Measurements from ENCODE around the gene P2RX7.

The P2RX7 gene

GRCh38 chr12:121092034-121092433, 40.6 kb upstream of the P2RX7 start:
- TF ChIP-seq ZNF70 (CRISPR knock-in tag; IDR thresholded peaks at IDR 0.05) (no peak), ZNF8 (CRISPR knock-in tag; IDR thresholded peaks at IDR 0.05) (no peak), ZFP30 (CRISPR knock-in tag; IDR thresholded peaks at IDR 0.05) (no peak), ZNF565 (CRISPR knock-in tag; conservative IDR thresholded peaks at IDR 0.05; ENCODE audit: low read depth) (no peak), ZFP3 (CRISPR knock-in tag; IDR thresholded peaks at IDR 0.05) (no peak), RARB (CRISPR knock-in tag; IDR thresholded peaks at IDR 0.05) (no peak), CREB5 (CRISPR knock-in tag; IDR thresholded peaks at IDR 0.05; ENCODE audit: low read depth) (no peak), ISL1 (CRISPR knock-in tag; IDR thresholded peaks at IDR 0.05) (no peak), OSR1 (CRISPR knock-in tag; IDR thresholded peaks at IDR 0.05) (no peak), BACH2 (CRISPR knock-in tag; IDR thresholded peaks at IDR 0.05; ENCODE audit: borderline replicate concordance) (no peak), CSDC2 (CRISPR knock-in tag; IDR thresholded peaks at IDR 0.05) (no peak), ARNTL (CRISPR knock-in tag; IDR thresholded peaks at IDR 0.05; ENCODE audit: borderline replicate concordance, low read depth) (no peak), ZC3H10 (CRISPR knock-in tag; IDR thresholded peaks at IDR 0.05) (no peak), CSRNP3 (CRISPR knock-in tag; IDR thresholded peaks at IDR 0.05) (no peak), TCF4 (CRISPR knock-in tag; IDR thresholded peaks at IDR 0.05; ENCODE audit: borderline replicate concordance) (no peak), TOX (CRISPR knock-in tag; IDR thresholded peaks at IDR 0.05; ENCODE audit: borderline replicate concordance) (no peak), PPARA (CRISPR knock-in tag; IDR thresholded peaks at IDR 0.05; ENCODE audit: borderline replicate concordance) (no peak), PATZ1 (CRISPR knock-in tag; IDR thresholded peaks at IDR 0.05; ENCODE audit: borderline replicate concordance) (no peak)
- TF ChIP-seq, protein P1, sequence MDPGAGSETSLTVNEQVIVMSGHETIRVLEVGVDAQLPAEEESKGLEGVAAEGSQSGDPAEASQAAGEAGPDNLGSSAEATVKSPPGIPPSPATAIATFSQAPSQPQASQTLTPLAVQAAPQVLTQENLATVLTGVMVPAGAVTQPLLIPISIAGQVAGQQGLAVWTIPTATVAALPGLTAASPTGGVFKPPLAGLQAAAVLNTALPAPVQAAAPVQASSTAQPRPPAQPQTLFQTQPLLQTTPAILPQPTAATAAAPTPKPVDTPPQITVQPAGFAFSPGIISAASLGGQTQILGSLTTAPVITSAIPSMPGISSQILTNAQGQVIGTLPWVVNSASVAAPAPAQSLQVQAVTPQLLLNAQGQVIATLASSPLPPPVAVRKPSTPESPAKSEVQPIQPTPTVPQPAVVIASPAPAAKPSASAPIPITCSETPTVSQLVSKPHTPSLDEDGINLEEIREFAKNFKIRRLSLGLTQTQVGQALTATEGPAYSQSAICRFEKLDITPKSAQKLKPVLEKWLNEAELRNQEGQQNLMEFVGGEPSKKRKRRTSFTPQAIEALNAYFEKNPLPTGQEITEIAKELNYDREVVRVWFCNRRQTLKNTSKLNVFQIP (CRISPR knock-in tag; IDR thresholded peaks at IDR 0.05; ENCODE audit: borderline replicate concordance, low read depth), result no peak
- ATAC-seq, result no peak

- no peak for ATAC-seq
These were observed 39.2 kb upstream of the P2RX7 start for GRCh38 chr12:121093487-121093891.

More at GRCh38 chr12:121093487-121093891, 39.2 kb upstream of the P2RX7 start:
- TF ChIP-seq ISL1 (CRISPR knock-in tag; IDR thresholded peaks at IDR 0.05) (no peak), OSR1 (CRISPR knock-in tag; IDR thresholded peaks at IDR 0.05) (no peak), CSDC2 (CRISPR knock-in tag; IDR thresholded peaks at IDR 0.05) (no peak), RARB (CRISPR knock-in tag; IDR thresholded peaks at IDR 0.05) (no peak), ZFP3 (CRISPR knock-in tag; IDR thresholded peaks at IDR 0.05) (no peak), ZNF565 (CRISPR knock-in tag; conservative IDR thresholded peaks at IDR 0.05; ENCODE audit: low read depth) (no peak), BACH2 (CRISPR knock-in tag; IDR thresholded peaks at IDR 0.05; ENCODE audit: borderline replicate concordance) (no peak), TSHZ2 (CRISPR knock-in tag; IDR thresholded peaks at IDR 0.05) (no peak), PPARA (CRISPR knock-in tag; IDR thresholded peaks at IDR 0.05; ENCODE audit: borderline replicate concordance) (no peak), ZNF70 (CRISPR knock-in tag; IDR thresholded peaks at IDR 0.05) (no peak), CREB5 (CRISPR knock-in tag; IDR thresholded peaks at IDR 0.05; ENCODE audit: low read depth) (no peak), CSRNP3 (CRISPR knock-in tag; IDR thresholded peaks at IDR 0.05) (no peak), TCF4 (CRISPR knock-in tag; IDR thresholded peaks at IDR 0.05; ENCODE audit: borderline replicate concordance) (no peak), ZFP30 (CRISPR knock-in tag; IDR thresholded peaks at IDR 0.05) (no peak), GLIS3 (CRISPR knock-in tag; IDR thresholded peaks at IDR 0.05) (no peak)
- TF ChIP-seq, protein P1 (CRISPR knock-in tag; IDR thresholded peaks at IDR 0.05; ENCODE audit: borderline replicate concordance, low read depth), result no peak

Measured in SK-N-SH treated with all-trans-retinoic acid at 6 μM for 48 hours (cell line).